ENCODE measurements around the gene KDF1. TPM values are rescaled to one million over a fixed set of nuclear protein-coding genes. Genes with fewer than 3 reads are reported as not detected.

KDF1 gene
- total RNA-seq, 3 donors from 2014 or later (not counting 1 experiment from before 2014, with no cell fraction given) = 0.20 to 0.52 TPM; not detected in 1

DNA sequence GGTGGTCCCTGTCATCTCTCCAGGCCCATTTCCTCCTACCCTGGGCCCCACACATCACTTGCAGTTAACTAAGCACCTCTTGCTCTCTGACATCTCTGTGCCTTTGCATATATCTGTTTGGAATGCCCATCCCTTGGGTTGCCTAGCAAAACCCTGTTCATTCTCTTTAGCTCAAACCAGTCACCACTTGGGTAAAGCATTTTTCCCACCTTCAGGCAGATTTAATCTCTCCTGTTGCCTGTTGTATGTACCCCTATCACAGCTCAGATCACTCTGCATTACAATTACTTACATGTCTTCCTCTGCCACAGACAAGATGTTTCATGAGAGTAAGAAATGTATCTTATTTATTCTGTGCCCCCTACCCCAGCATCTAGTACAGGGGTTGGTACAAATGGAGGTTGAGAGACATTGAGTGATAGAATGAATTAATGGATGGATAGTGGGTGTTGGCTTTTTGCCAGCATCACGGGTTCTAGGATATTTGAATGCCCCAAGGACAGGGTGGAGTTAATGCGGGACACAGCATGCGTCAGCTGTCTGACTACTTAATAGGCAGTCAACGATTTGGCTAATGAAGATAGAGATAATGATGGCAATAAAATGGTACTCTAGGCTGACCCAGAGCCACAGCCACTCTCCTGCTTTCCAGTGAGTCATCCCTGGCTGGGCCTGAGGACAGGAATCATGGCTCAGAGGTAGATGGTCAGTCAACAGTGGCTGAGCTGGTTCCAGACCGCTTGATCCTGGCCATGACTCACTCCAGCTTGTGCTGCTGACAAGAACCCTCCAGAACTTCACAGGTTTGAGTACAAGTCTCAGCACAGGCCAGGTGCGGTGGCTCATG is 53.0 kb downstream of the KDF1 start:
- intact Hi-C loops (cut with micrococcal nuclease) = no loop called here
- no peak overlapping the region for H3K27ac Mint-ChIP-seq
- no peak overlapping the region for H3K27ac ChIP-seq (ENCODE audit: low read length)
- peaks cover 0 to 4% of the 10 kb centered on the region in 2 donors for H3K27me3 Mint-ChIP-seq (ENCODE audit: low read depth in 2 of 2)
- WGBS (ENCODE audit: insufficient coverage) = 73% methylated on average over 6 of the region's 6 CpGs
- no peaks in the 10 kb centered on the region for H3K4me1 Mint-ChIP-seq
- no peak overlapping the region for H3K4me3 ChIP-seq (ENCODE audit: low read length)
- H3K36me3 Mint-ChIP-seq = no peaks in the 10 kb centered on the region
- H3K27me3 ChIP-seq (ENCODE audit: control insufficient read depth, insufficient read depth, low read length) = no peaks in the 10 kb centered on the region
- no peaks in the 10 kb centered on the region for H3K4me1 ChIP-seq (ENCODE audit: control insufficient read depth, insufficient read depth, low read length)
- ATAC-seq (no peak), DNase-seq (no peak)
- no peaks in the 10 kb centered on the region for H3K36me3 ChIP-seq (ENCODE audit: control insufficient read depth, insufficient read depth, low read length)
- TF ChIP-seq, protein P1, sequence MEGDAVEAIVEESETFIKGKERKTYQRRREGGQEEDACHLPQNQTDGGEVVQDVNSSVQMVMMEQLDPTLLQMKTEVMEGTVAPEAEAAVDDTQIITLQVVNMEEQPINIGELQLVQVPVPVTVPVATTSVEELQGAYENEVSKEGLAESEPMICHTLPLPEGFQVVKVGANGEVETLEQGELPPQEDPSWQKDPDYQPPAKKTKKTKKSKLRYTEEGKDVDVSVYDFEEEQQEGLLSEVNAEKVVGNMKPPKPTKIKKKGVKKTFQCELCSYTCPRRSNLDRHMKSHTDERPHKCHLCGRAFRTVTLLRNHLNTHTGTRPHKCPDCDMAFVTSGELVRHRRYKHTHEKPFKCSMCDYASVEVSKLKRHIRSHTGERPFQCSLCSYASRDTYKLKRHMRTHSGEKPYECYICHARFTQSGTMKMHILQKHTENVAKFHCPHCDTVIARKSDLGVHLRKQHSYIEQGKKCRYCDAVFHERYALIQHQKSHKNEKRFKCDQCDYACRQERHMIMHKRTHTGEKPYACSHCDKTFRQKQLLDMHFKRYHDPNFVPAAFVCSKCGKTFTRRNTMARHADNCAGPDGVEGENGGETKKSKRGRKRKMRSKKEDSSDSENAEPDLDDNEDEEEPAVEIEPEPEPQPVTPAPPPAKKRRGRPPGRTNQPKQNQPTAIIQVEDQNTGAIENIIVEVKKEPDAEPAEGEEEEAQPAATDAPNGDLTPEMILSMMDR (IDR thresholded peaks at IDR 0.05) = no peak
- H3K9me3 Mint-ChIP-seq = no peaks in the 10 kb centered on the region
- no peak overlapping the region for H3K4me3 Mint-ChIP-seq
- H3K9me3 ChIP-seq (ENCODE audit: control insufficient read depth, insufficient read depth, low read length) = no peaks in the 10 kb centered on the region

DNA sequence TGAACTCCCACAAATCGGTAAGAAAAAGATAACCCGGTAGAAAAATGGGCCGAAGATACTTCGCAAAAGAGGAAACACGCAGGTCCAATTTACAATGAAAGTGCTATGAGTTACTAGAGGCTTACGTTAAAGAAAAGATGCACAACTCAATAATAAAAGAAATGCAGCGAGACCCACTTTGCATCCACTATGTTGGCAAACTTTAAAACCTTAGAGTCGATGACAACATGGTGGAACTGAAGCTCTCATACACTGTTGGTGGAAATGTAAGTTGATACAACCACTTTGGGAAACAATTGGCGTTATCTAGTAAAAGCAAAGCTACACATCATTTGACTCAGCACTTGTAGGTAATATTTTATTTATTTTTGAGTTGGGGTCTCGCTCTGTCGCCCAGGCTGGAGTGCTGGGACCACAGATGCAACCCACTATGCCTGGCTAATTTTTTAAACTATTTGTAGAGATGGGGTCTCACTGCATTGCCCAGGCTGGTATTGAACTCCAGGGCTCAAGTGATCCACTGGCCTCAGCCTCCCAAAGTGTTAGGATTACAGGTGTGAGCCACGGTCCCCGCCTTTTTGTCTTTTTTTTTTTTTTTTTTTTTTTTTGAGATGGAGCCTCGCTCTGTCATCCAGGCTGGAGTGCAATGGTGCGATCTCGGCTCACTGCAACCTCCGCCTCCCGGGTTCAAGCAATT is 59.3 kb downstream of the KDF1 start:
- H3K27ac Mint-ChIP-seq = peak overlapping the region; percentile 95 to 96
- TF ChIP-seq, protein P1 (IDR thresholded peaks at IDR 0.05) = no peak
- Histone ChIP-seq H3K4me3 (ENCODE audit: low read length) (peak overlapping the region; percentile 92), H3K27ac (ENCODE audit: low read length) (peak overlapping the region; percentile 87), H3K9me3 (ENCODE audit: control insufficient read depth, insufficient read depth, low read length) (no peaks in the 10 kb centered on the region), H3K4me1 (ENCODE audit: control insufficient read depth, insufficient read depth, low read length) (peaks cover 14% of the 10 kb centered on the region), H3K36me3 (ENCODE audit: control insufficient read depth, insufficient read depth, low read length) (peaks cover 4% of the 10 kb centered on the region), H3K27me3 (ENCODE audit: control insufficient read depth, insufficient read depth, low read length) (no peaks in the 10 kb centered on the region)
- peak overlapping the region; percentile 97 for H3K4me3 Mint-ChIP-seq
- no peaks in the 10 kb centered on the region for H3K27me3 Mint-ChIP-seq (ENCODE audit: low read depth in 2 of 2)
- no peaks in the 10 kb centered on the region for H3K9me3 Mint-ChIP-seq
- no peak for DNase-seq
- intact Hi-C loops (cut with micrococcal nuclease) = loop anchor here (1.0 kb wide), 2 partner anchors 20 to 36 kb away; partner anchors contain the start of gene NUDC
- no peaks in the 10 kb centered on the region for H3K36me3 Mint-ChIP-seq
- no peak for ATAC-seq
- peaks cover 24 to 28% of the 10 kb centered on the region in 2 donors for H3K4me1 Mint-ChIP-seq
- WGBS (ENCODE audit: insufficient coverage) = 45% methylated on average over 12 of the region's 18 CpGs

DNA sequence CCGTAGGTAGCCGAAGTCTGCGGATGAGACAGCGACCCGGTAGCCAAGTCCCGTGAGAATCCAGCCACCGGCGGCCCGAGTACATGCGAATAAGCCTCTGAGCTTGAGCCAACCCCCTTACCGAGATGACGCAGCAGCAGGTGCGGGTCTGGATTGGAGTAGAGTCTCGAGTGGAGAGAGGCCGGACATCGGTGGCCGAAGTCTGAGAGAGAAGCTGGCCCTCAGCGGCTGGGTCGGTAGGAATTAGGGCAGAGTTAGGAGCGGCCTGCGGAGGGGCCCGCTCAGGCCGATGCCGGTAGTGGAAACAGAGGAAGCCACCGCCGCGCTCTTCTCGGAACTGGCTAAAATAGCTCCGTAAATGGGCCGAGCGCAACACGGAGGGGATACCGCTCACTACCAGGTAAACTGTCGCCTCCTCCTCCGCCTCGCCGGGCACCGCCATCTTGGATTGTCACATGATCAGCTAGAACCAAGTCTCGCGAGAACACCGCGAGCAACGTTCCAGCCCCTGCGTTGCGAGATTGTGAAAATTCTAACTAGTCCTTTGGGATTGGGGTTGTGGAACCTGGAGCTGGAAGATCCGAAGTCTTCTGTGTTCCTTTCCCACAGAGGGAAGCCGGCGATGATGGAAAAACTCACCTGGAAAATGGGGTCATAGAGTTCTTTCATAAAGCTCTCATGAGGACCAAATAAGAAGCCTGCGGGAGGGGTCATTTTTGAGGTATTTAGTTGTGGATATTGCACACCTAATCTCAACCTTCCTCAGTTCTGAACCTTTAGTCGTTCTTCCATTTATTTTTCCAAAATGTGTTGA is 60.1 kb downstream of the KDF1 start, which contains the start of gene GPATCH3:
Gene GPATCH3 (minus strand): TSS at position 467 of the 814 bp plus-strand sequence. CDS start 25 bp downstream, at position 442.
- intact Hi-C loops (cut with micrococcal nuclease) = loop anchor here (1.0 kb wide), 2 partner anchors 21 to 35 kb away; partner anchors contain the start of gene NUDC
- DNase-seq = peak; percentile 79 to 96
- H3K4me3 ChIP-seq (ENCODE audit: low read length) = peak within 1 kb of the TSS; percentile 92
- H3K9me3 ChIP-seq (ENCODE audit: control insufficient read depth, insufficient read depth, low read length) = no peaks in the 10 kb centered on the region
- Mint-ChIP-seq H3K9me3 (no peaks in the 10 kb centered on the region), H3K4me3 (peak within 1 kb of the TSS; percentile 97), H3K4me1 (peaks cover 24 to 28% of the 10 kb centered on the region in 2 donors), H3K36me3 (no peaks in the 10 kb centered on the region), H3K27me3 (ENCODE audit: low read depth in 2 of 2) (no peaks in the 10 kb centered on the region), H3K27ac (peak within 1 kb of the TSS; percentile 95 to 96)
- H3K27me3 ChIP-seq (ENCODE audit: control insufficient read depth, insufficient read depth, low read length) = no peaks in the 10 kb centered on the region
- under 1% methylated on average over 49 of the region's 50 CpGs for WGBS (ENCODE audit: insufficient coverage)
- peaks cover 4% of the 10 kb centered on the region for H3K36me3 ChIP-seq (ENCODE audit: control insufficient read depth, insufficient read depth, low read length)
- peak; percentile 91 to 93 (median 92) for ATAC-seq
- TF ChIP-seq, protein P1 (IDR thresholded peaks at IDR 0.05) = no peak
- peak within 1 kb of the TSS; percentile 87 for H3K27ac ChIP-seq (ENCODE audit: low read length)
- peaks cover 14% of the 10 kb centered on the region for H3K4me1 ChIP-seq (ENCODE audit: control insufficient read depth, insufficient read depth, low read length)

Other genes with a start within 250 kb of the KDF1 start
- gene PIGV, start 172.5 kb downstream of the KDF1 start, total RNA-seq = 10 to 100 TPM; 23.1 to 35.2 (median 30.3) TPM
- 10 to 100 TPM; 70.0 to 74.6 (median 72.3) TPM for gene ZDHHC18, start 133.8 kb downstream of the KDF1 start, total RNA-seq
- 1 to 10 TPM in 1 of 3 donors, under 1 TPM in 1, not detected in 1; 0.66 to 1.3 TPM for gene SFN, start 97.3 kb downstream of the KDF1 start, total RNA-seq
- gene GPN2, start 70.2 kb downstream of the KDF1 start, total RNA-seq = 10 to 100 TPM; 32.4 to 42.6 (median 37.9) TPM
- 10 to 100 TPM; 25.5 to 41.3 (median 34.6) TPM for gene GPATCH3, start 60.0 kb downstream of the KDF1 start, total RNA-seq
- gene NR0B2, start 46.5 kb downstream of the KDF1 start, total RNA-seq = not detected
- 10 to 100 TPM; 43.6 to 46.6 (median 43.7) TPM for gene NUDC, start 38.7 kb downstream of the KDF1 start, total RNA-seq
- gene TRNP1, start 33.2 kb upstream of the KDF1 start, total RNA-seq = 1 to 10 TPM in 1 of 3 donors, under 1 TPM in 2; 0.18 to 3.0 (median 0.95) TPM
- gene TENT5B, start 52.4 kb upstream of the KDF1 start, total RNA-seq = under 1 TPM in 1 of 3 donors, not detected in 2; 0.40 TPM
- 10 to 100 TPM; 26.5 to 37.4 (median 29.4) TPM for gene SLC9A1, start 194.7 kb upstream of the KDF1 start, total RNA-seq

Measured in natural killer cell (primary cell).